ENCODE measurements around the gene NUMB.

DNA sequence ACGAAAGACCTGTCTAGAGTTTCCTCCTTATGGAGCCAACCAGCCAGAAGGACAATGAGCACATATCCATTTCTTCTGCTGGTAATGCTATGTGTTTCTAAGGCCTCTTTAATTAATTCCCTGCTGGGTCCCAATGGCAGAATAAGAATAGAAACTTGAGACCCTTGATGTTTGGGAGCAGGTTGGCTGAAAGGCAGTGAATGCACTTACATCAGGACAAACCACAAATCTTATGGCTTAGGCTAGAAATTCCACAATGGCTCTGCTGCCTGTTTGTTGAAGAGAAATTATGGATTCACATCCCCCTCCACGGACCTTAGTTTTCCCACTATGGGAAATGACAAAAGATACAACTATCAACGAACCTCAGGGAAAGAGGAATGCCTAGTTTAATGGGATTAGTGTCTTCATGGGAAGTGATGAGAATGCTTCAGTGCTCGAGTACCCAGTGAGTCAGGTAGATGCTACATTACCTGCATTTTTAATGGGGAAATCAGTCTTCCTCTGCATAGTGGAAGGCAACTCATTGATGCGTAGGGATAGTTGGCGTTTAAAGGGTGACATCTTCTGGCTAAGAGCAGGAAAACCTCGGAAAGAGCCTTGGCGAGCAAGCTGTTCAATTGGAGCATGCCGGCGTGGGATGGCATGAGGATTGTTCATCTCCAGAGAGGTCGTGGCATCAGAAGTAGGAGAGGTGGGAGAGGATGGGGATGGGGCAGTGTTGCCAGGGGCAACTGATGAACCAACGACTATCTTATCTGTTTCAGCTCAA, 174.6 kb downstream of the NUMB start:
- TF ChIP-seq, protein P1, sequence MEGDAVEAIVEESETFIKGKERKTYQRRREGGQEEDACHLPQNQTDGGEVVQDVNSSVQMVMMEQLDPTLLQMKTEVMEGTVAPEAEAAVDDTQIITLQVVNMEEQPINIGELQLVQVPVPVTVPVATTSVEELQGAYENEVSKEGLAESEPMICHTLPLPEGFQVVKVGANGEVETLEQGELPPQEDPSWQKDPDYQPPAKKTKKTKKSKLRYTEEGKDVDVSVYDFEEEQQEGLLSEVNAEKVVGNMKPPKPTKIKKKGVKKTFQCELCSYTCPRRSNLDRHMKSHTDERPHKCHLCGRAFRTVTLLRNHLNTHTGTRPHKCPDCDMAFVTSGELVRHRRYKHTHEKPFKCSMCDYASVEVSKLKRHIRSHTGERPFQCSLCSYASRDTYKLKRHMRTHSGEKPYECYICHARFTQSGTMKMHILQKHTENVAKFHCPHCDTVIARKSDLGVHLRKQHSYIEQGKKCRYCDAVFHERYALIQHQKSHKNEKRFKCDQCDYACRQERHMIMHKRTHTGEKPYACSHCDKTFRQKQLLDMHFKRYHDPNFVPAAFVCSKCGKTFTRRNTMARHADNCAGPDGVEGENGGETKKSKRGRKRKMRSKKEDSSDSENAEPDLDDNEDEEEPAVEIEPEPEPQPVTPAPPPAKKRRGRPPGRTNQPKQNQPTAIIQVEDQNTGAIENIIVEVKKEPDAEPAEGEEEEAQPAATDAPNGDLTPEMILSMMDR (conservative IDR thresholded peaks at IDR 0.05; ENCODE audit: low read depth, low read length) = peak; percentile 30
- TF ChIP-seq POLR2A (IDR thresholded peaks at IDR 0.05; ENCODE audit: low read depth, low read length) (no peak), CEBPB (IDR thresholded peaks at IDR 0.05; ENCODE audit: low read depth, low read length) (no peak), FOS (IDR thresholded peaks at IDR 0.05; ENCODE audit: low read depth, low read length) (no peak), MAFK (IDR thresholded peaks at IDR 0.05; ENCODE audit: low read depth, low read length) (no peak), RFX5 (IDR thresholded peaks at IDR 0.05; ENCODE audit: low read depth, low read length) (no peak), SMC3 (IDR thresholded peaks at IDR 0.05; ENCODE audit: low read depth, low read length) (no peak), BHLHE40 (IDR thresholded peaks at IDR 0.05; ENCODE audit: low read depth, low read length) (no peak), MAZ (IDR thresholded peaks at IDR 0.05; ENCODE audit: borderline replicate concordance, low read depth, low read length) (no peak), RAD21 (IDR thresholded peaks at IDR 0.05; ENCODE audit: low read length) (peak; percentile 37; the same call in 1 of the 2 replicates), CHD1 (IDR thresholded peaks at IDR 0.05; ENCODE audit: low read depth, low read length) (no peak)
- TF ChIP-seq, protein P2, sequence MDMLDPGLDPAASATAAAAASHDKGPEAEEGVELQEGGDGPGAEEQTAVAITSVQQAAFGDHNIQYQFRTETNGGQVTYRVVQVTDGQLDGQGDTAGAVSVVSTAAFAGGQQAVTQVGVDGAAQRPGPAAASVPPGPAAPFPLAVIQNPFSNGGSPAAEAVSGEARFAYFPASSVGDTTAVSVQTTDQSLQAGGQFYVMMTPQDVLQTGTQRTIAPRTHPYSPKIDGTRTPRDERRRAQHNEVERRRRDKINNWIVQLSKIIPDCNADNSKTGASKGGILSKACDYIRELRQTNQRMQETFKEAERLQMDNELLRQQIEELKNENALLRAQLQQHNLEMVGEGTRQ (IDR thresholded peaks at IDR 0.05; ENCODE audit: low read depth, low read length) = no peak

Measured in IMR-90 (cell line).